IPS DF 19.7 (cell line): Measurements from ENCODE around the gene C1orf21.

Experiments
- DNase-seq: peaks from one replicate; pipeline ENCODE4 v3.0.0-alpha.2; 2013; ENCODE audit warnings: low read depth, low spot score

C1orf21 gene

GRCh38 chr1:184650177-184650866 lies 263.5 kb downstream of the C1orf21 start:
- DNase-seq: no peak

- no peak for DNase-seq
Observed at GRCh38 chr1:184655185-184655584, 268.4 kb downstream of the C1orf21 start.

- DNase-seq: no peak
Observed at GRCh38 chr1:184656221-184656620, 269.4 kb downstream of the C1orf21 start.

GRCh38 chr1:184658055-184658454 lies 271.2 kb downstream of the C1orf21 start:
- DNase-seq: no peak

- no peak for DNase-seq
Observed at GRCh38 chr1:184660462-184661191, 273.8 kb downstream of the C1orf21 start.

GRCh38 chr1:184661801-184662200 lies 275.0 kb downstream of the C1orf21 start:
- no peak for DNase-seq

GRCh38 chr1:184664042-184664660 lies 277.3 kb downstream of the C1orf21 start:
- DNase-seq: no peak

GRCh38 chr1:184664661-184665060 lies 277.8 kb downstream of the C1orf21 start:
- no peak for DNase-seq

- DNase-seq: no peak
Observed at GRCh38 chr1:184665360-184665759, 278.5 kb downstream of the C1orf21 start.

GRCh38 chr1:184669391-184669790 lies 282.6 kb downstream of the C1orf21 start:
- DNase-seq: no peak

GRCh38 chr1:184672013-184672726 lies 285.3 kb downstream of the C1orf21 start:
- DNase-seq: no peak

GRCh38 chr1:184673305-184673704 lies 286.5 kb downstream of the C1orf21 start:
- no peak for DNase-seq

- no peak for DNase-seq
Observed at GRCh38 chr1:184677344-184677743, 290.5 kb downstream of the C1orf21 start.
